ENCODE data around the gene IER3IP1.
"Not testable (repeated sequence)": the region's sequence is repeated elsewhere in the genome, so short reads cannot be mapped to it uniquely, and the experiment has no call there.

The IER3IP1 gene, protein sequence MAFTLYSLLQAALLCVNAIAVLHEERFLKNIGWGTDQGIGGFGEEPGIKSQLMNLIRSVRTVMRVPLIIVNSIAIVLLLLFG

DNA sequence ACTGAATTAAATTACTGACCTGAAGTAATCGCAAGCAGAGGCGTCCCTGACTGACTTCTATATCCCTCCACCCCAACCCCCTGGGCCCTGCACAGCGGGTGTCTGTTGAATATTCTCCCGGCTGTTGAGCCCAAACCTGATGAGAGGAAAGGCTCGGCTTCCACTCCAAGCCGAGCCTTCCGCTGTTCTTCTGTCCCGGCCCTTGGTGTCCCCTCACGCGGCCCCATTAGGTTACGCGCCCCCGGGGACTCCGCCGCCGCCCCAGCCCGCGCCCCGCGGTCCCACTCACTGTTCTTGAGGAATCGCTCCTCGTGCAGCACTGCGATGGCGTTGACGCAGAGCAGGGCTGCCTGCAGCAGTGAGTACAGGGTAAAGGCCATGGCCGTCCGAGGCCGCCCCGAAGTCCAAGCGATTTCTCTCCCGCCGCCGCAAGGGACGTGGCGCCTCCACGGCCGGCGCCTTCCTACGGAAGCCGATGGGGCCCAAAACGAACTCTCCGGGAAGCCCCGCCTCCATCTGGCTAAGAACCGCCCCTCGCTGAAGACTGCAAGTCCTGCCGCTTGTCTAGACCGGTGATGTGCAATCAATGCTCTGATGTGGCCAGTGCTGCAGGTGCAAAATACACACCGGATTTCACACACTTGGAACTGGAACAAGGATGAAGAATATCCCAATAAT lies at the start of gene IER3IP1:
Gene IER3IP1, minus strand, starts transcription at position 467 of the 678 bp plus-strand sequence. Its CDS starts 87 bp downstream, at position 380.
- DNase-seq (ENCODE audit: low read depth in 2 of 2) = peak; percentile 81 to 86

DNA sequence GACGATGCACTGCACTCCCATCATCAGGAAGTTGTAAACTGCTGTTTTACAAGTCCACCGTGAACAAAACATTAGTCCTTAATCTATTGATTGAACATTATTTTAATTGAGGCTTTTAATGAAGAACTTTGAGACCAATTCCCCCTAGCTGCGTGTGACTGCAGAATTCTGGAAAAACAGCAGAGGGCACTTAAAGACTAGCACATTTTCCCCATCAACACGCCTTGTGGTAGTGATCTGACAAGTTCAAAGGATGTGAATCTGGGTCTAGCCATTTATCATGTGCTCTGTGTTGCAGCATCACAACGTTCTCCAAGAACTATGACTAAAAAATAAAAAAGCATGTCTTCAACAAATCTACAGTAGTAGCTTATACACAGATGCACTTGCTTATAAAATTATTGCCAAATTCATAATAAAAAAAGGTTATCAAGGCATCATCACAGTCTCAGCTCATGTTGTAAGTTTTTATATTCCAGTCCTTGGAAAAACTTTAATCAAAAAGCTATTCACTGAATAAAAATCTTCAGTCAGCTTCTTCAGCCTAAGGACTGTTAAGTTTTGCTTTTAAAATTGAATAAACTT lies 39.5 kb upstream of the IER3IP1 start:
- DNase-seq (ENCODE audit: low read depth in 2 of 2) = peak; percentile 17 to 21

DNA sequence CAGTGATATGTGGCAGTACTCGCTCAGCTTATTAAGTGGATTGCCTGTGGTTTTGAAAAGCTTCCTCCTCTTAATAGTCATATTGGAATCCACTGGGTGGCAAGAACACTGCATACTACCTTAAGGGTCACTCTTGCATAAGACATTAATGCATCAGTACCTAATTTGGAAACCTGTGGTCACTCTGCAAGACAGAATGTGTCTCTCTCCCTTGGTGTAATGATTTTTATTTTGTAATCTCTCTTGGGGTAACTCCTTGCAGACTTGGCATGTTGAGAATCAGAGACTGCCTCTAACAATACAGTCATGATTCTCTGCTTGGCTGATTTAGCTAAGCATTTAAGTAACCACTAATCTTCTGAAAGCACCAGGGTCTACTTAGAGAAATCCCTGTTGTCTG lies 33.0 kb upstream of the IER3IP1 start:
- no peak for DNase-seq (ENCODE audit: low read depth in 2 of 2)

DNA sequence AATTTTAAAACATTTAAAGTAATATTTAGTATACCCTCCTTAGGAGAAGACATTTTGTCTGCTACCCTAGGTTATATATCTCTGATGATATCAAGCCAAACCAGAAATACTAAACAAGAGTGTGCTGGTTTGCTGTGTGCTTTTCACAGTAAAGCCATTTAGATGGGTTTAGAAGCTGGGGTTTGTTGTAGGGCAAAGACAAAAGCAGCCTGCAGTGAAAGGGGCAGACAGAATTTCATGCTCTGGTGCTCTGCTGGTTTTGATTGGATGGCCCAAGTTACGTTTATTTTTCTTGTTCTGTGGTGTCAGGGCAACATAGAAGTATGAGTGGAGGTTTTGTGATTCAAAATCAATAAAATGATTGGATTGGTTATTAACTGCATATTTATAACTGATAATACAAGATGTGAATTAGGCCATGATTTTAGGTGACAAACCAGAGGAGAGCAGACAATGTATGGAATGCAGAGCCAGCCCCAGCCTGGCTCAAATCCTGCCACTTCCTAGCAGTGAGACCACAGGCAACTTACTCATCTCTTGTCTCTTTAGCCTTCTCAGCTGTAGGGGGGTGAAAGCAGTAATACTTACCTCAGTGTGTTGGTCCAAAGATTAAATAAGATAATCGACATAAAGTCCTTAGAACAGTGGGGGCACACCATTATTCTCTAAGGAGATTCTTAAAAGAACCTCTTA lies 30.9 kb upstream of the IER3IP1 start:
- no peak for DNase-seq (ENCODE audit: low read depth in 2 of 2)

DNA sequence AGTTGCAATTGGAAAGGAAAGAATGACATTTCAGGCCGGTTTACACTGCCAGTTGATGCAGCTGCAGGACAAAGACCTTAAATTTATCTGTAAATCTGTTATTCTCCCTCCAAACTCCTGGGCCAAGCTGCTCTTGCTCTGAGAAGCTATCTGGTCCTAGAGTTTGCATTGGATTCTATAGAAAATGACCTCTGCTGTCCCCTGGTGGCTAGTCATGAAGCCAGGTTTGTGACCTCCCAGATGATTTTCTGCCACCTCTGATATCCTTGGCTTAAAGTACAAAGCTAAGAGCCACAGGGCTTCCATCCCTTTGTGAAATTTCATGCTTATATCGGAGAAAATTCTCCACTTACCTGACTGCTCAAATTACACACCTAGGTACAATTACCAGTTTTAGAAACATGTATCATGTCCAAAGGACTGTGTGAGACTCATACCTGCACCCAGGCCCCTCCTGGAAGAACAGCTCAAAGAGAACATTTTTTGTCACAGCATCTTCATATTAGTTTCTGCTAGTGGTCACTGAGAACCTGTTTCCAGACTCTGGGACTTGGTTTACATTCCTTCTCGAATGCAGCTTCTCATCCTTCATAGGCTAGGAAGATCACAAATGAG lies 28.9 kb upstream of the IER3IP1 start:
- no peak for DNase-seq (ENCODE audit: low read depth in 2 of 2)

DNA sequence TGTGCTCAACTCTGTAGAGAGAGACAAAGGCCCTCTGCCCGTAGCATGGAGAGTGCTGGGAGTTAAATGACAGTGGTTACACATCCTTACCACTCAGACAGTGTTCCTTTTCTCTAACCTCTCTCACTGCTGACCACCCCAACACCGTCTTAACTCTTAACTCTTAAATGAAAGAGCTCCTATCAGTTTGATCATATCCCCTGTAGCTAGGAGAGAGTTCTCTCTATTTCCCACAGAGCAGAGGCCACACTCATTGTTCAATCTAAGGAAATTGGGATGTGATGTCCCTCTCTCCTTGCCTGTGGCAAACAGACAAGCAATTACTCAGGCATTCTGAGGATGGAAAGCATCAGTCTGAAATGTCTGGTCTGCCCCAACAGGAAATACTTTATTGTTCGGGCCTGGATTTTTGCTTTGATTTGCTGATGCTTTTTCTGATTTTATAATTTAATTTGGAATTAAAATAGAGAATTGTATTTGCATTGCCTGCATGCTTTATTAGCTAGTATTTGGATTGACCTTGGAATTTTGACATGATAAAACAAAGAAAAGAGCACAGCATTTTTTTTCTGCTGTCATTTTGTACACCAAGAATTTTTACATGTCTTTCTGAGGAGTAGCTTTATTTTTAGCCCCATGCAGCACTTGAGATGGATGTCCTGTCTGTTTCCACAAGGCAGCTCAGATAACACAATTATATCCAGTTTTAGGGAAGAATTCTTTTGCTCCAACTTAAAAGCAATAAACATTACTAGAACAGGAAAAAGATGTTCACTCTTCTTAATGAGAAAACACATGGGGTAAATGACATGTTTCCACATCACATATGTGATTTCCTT lies 27.7 kb upstream of the IER3IP1 start:
- no peak for DNase-seq (ENCODE audit: low read depth in 2 of 2)

DNA sequence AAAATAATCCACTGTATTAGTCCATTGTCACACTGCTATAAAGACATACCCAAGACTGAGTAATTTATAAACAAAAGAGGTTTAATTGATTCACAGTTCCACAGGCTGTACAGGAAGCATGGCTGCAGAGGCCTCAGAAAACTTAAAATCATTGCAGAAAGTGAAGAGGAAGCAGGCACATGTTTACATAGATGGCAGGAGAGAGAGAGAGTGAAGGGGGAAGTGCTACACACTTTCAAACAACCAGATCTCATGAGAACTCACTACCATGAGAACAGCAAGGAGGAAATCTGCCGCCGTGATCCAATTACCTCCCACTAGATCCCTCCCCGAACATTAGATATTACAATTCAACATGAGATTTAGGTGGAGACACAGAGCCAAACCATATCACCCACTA lies 19.8 kb upstream of the IER3IP1 start:
- DNase-seq (ENCODE audit: low read depth in 2 of 2) = not testable (repeated sequence)

DNA sequence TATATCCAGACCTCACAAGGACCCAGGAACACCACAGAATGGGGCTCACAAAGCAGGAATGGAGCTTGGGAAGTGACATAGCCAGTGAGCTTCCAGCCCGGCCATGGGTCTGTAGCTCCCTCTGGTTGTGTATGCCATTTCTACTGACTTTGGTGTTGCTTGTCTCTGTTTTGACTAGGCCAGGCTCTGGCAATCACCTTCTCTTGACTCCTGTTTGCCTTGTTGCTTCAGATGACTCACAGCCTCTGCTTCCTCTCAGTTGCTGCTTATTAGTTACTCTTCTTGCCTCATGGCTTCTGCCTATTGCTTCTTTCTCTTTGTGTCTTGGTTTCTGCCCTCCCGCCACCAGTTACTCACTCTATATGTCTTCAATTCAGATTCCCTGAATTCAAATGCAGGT lies 15.8 kb upstream of the IER3IP1 start:
- no peak for DNase-seq (ENCODE audit: low read depth in 2 of 2)

DNA sequence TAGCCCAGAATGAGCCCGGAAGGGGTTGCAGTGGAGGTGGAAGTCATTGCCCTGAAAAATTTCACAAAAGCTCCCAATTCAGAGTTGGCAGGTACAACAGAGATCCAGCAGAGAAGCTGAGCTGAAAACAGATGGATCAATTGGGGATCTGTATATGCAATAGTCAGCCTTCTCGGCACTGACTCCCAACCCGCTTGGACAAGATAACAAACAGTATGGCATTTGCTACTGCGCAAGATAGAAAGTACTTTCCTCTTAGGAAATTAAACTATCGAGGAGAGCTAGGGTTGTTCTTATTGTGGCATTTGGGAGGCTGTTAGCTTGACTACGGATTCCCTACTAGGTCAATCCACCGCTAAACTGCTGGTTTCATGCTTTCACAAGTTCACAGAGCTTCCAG lies 11.6 kb upstream of the IER3IP1 start:
- DNase-seq (ENCODE audit: low read depth in 2 of 2) = no peak

DNA sequence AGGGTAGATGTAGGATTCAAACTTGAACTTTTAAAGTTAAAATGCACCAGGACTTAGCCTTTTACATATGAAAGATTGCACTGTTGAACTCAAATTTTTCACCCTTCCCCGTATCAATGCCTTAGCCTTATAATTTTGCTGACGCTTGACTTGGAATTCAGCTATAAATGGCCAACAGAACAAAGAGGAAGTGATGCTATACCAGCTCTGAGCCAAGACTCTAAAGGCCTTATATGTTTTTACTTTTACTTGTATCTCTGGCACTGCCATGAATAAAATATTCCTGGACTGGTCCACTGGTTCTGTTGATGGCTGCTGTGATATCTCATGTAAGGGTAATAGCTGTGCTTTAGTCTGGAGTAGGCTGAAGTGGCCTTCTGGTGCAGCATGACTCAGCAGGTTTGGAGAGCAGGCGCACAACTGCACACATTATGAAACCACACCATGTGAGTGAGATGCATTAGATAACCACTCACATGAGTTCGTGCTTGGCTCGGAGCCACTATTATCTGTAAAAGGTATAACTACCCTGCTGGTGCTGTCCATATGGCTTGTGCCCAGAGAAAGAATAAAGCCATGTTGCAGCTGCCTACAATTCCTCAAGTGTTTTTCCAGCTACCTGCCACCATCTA lies 8.4 kb upstream of the IER3IP1 start:
- no peak for DNase-seq (ENCODE audit: low read depth in 2 of 2)

DNA sequence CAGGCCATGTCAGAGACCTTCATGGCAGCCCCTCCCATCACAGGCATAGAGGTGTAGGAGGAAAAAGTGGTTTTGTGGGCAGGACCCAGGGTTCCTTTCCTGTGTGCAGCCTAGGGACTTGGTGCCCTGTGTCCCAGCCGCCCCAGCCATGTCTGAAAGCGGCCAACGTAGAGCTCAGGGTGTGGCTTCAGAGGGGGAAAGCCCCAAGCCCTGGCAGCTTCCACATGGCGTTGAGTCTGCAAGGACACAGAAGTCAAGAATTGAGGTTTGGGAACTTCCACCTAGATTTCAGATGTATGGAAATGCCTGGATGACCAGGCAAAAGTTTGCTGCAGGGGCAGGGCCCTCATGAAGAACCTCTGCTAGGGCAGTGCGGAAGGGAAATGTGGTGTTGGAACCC lies 6.0 kb upstream of the IER3IP1 start:
- not testable (repeated sequence) for DNase-seq (ENCODE audit: low read depth in 2 of 2)

DNA sequence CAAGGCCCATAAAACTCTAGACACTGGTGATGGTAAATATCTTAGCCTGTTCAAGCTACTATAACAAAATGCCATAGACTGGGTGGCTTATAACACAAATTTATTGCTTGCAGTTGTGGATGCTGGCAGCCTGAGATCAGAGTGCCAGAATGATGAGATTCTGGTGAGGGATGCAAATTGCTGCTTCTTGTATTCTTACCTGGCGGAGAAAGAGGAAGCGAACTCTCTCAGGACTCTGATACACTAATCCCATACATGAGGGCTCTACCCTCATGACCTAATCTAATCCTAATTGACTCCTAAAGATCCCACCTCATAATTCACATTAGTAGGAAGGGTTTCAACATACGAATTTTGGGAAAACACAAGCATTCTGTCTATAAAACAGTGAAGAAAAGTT lies 4.6 kb upstream of the IER3IP1 start:
- DNase-seq (ENCODE audit: low read depth in 2 of 2) = no peak

DNA sequence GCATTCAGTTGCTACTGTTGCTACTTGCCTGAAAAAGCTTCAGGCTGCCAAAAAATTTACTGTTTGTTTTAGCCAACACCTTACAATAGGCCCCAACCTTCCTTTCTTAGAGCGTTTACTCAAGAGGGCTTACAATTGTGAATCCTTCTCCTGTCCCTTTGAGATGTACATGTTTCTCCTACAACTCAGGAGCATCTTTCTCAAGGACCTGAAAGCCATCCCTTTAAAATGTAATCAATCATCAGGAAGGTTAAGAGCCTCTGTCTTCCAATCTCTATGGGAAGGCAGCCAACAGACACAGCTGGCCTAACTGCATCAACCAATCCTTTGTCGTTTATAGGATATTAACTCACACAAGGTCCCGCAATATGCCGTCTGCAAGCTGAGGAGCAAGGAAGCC lies 3.4 kb upstream of the IER3IP1 start:
- no peak for DNase-seq (ENCODE audit: low read depth in 2 of 2)

DNA sequence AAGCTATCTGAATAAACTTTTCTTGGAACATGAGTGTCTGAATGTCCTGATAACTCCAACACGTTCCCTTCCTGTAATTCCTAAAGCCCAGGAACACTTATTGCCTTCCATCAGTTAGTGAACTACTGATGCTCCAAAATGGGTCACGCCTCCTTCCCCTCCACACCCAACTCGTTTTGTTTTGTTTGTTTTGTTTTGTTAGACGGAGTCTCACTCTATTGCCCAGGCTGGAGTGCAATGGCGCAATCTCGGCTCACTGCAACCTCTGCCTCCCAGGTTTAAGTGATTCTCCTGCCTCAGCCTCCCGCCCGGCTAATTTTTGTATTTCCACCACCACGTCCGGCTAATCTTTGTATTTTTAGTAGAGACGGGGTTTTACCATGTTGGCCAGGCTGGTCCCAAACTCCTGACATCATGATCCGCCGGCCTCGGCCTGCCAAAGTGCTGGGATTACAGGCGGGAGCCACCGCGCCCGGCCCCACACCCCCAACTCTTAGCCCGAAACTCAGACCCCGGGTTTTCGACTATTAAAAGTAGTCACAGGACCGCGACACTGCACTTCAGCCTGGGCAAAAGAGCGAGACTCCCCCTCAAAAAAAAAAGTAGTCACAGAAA lies 774 bp downstream of the IER3IP1 start:
- DNase-seq (ENCODE audit: low read depth in 2 of 2) = no peak

DNA sequence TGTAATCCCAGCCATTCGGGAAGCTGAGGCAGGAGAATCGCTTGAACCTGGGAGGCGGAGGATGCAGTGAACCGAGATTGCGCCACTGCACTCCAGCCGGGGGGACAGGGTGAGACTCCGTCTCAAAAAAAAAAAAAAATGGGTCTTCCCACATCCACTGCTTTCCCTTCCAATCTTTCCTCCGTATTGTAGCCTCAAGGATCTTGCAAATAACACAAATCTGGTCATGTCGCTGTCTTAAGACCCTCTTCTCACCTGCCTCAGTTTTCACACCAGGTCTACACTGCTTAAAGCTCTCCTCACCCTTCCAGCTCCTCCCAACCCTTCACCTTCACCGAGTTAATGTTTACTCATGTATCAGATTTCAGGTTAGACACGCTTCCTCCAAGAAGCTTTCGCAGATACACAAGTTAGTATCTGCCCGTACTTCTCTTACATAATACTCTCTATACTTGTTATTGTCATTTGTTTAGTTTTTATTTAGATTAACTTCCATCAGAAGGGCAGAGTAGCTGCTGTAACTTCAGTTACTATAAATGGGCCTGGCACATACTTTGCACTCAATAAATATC lies 1.5 kb downstream of the IER3IP1 start:
- DNase-seq (ENCODE audit: low read depth in 2 of 2) = no peak

DNA sequence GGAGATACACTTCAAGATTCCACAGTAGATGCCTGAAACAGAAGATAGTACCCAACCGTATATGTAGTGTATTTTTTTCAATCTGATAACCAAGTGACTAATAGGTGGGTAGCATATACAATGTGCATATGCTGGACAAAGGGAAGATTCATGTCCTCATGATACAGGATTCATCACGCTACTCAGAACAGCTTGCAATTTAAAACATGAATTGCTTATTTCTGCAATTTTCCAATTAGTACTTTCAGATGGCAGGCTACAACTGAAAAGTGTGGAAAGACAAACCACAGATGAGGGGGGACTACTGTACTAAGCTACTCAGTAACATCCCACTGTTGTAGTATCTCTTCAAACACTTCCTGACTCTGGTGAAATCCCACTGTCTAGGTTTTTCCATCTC lies 3.7 kb downstream of the IER3IP1 start:
- DNase-seq (ENCODE audit: low read depth in 2 of 2) = no peak

DNA sequence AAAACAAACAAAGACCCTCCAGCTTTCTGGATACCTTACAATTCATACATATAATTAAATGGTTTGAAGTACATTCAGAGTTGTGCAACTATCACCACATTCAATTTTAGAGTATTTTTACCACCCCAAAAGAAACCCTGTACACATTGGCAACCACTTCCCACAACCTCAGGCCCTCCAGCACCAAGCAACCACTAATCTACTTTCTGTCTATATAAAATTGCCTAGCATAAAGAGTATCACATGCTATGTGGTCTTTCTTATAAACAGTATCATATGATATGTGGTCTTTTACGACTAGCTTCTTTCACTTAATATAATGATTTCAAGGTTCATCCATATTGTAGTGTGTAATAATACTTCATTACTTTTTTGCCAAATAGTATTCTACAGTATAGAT lies 7.3 kb downstream of the IER3IP1 start:
- no peak for DNase-seq (ENCODE audit: low read depth in 2 of 2)

DNA sequence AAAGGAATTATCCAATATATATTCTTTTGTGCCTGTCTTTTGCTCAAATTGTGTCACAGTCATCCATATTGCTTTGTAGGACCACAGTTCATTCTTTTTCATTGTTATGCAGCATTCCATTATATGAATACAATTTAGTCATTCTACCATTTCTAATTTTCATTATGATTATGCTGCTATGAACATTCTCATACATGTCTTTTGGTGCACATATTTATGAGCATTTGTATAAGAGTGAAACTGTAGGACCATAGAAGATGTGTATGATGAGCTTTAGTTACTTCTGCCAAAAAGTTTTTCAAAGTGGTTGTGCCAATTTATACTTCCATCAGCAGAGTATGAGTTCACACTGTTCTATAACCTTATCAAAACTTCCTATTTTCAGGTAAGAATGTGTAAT lies 7.7 kb downstream of the IER3IP1 start:
- no peak for DNase-seq (ENCODE audit: low read depth in 2 of 2)

DNA sequence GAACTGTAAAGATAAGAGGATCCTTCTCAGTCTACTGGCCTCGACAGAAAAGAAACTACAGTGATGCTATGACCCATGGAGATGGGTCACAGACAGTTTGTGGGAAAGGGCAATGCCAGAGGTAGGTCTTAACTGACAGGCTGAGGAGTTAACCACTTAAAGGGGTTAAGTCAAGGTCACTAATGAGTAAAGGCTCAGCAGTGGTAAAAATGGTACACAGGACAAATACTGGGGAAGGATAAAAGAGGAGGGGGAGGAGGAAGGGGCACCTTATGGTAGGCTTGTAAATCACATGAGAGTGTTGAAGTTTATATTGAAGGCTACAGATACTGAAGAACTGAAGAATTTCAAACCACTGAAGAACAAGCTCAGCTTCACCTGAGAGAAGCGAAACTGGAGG lies 9.9 kb downstream of the IER3IP1 start:
- DNase-seq (ENCODE audit: low read depth in 2 of 2) = no peak

DNA sequence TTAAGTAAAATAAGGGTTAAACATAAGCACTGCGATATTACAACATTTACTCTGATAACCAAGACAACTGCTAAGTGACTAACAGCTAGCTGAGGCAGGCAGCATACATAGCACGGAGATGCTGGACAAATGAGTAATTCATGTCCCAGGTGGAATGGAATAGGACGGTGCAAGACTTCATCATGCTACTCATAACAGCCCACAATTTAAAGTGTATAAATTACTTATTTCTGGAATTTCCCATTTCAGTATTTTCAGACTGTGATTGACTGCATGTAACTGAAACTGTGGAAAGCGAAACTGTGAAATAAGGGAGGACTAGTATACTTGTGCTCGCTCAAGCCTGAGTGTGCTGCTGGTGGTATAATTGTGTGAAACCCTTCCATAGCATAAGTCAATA lies 12.9 kb downstream of the IER3IP1 start:
- no peak for DNase-seq (ENCODE audit: low read depth in 2 of 2)
